Stomach (tissue), 4 donors: ENCODE measurements around the gene ZNF333.

Experiments
- CTCF ChIP-seq, 7 experiments: fragments of 450-650 bp in 4 of 7; fragments of 200-600 bp in 3 of 7; sonication (generic) in 3 of 7; IDR thresholded peaks; one replicate each; pipeline ENCODE4 v1.5.1; 2016 to 2019; ENCODE audit warnings: antibody characterized with exemption in 7 of 7, control low read depth in 2 of 7, mild to moderate bottlenecking in 1 of 7
- EP300 ChIP-seq: sonication (generic); formaldehyde crosslinking; IDR thresholded peaks from one replicate; pipeline ENCODE4 v1.6.1; 2017; ENCODE audit warnings: antibody characterized with exemption
- POLR2A ChIP-seq, 4 donors: fragments of 450-650 bp; IDR thresholded peaks; one replicate each; pipeline ENCODE4 v1.6.1; 2016; ENCODE audit warnings: antibody characterized with exemption in 4 of 4, control low read depth in 2 of 4, mild to moderate bottlenecking in 1 of 4, moderate library complexity in 1 of 4
- POLR2AphosphoS5 ChIP-seq, 3 donors: sonication (generic); formaldehyde crosslinking; IDR thresholded peaks; one replicate each; pipeline ENCODE4 v1.6.1; 2016; ENCODE audit warnings: antibody characterized with exemption in 3 of 3

GRCh38 chr19:14694641-14695266 lies 4.9 kb downstream of the ZNF333 start:
- no peak for TF ChIP-seq CTCF (IDR thresholded peaks at IDR 0.05)
- no peak for TF ChIP-seq POLR2A (IDR thresholded peaks at IDR 0.05)
- TF ChIP-seq EP300: no peak
- TF ChIP-seq POLR2AphosphoS5 (IDR thresholded peaks at IDR 0.05): no peak
